ENCODE data around the gene MBD3L5.
"Not testable (repeated sequence)": the region's sequence is repeated elsewhere in the genome, so short reads cannot be mapped to it uniquely, and the experiment has no call there.

The MBD3L5 gene

GRCh38 chr19:7054635-7055368 lies 24.4 kb downstream of the MBD3L5 start:
- DNase-seq, result not testable (repeated sequence)

- DNase-seq, result not testable (repeated sequence)
Observed at GRCh38 chr19:7055679-7056078, 25.3 kb downstream of the MBD3L5 start.

- DNase-seq, result not testable (repeated sequence)
Observed at GRCh38 chr19:7056371-7056770, 26.0 kb downstream of the MBD3L5 start.

GRCh38 chr19:7058576-7058975 lies 28.2 kb downstream of the MBD3L5 start, which contains the start of gene MBD3L3:
TSS of gene MBD3L3 (minus strand) at chr19:7058676. CDS start at chr19:7058605, 71 bp downstream.
- not testable (repeated sequence) for DNase-seq

GRCh38 chr19:7059977-7060376 lies 29.6 kb downstream of the MBD3L5 start:
- not testable (repeated sequence) for DNase-seq

- no peak for DNase-seq
Observed at GRCh38 chr19:7063339-7063738, 33.0 kb downstream of the MBD3L5 start.

- DNase-seq, result no peak
Observed at GRCh38 chr19:7063764-7064418, 33.5 kb downstream of the MBD3L5 start.

GRCh38 chr19:7067122-7067521 lies 36.7 kb downstream of the MBD3L5 start:
- not testable (repeated sequence) for DNase-seq

GRCh38 chr19:7067716-7068115 lies 37.3 kb downstream of the MBD3L5 start:
- no peak for DNase-seq

GRCh38 chr19:7068599-7068998 lies 38.2 kb downstream of the MBD3L5 start:
- no peak for DNase-seq

- DNase-seq, result peak; percentile 46
Observed at GRCh38 chr19:7069042-7069903, 38.9 kb downstream of the MBD3L5 start, which contains the start of gene ZNF557. TSS of gene ZNF557 (plus strand) at chr19:7069703. CDS start at chr19:7075075, 5,372 bp downstream.

- DNase-seq, result no peak
Observed at GRCh38 chr19:7069904-7070226, 39.5 kb downstream of the MBD3L5 start.

- no peak for DNase-seq
Observed at GRCh38 chr19:7072541-7072940, 42.2 kb downstream of the MBD3L5 start.

- no peak for DNase-seq
Observed at GRCh38 chr19:7074705-7075282, 44.4 kb downstream of the MBD3L5 start.

GRCh38 chr19:7076151-7076550 lies 45.8 kb downstream of the MBD3L5 start:
- DNase-seq, result no peak

- DNase-seq, result no peak
Observed at GRCh38 chr19:7078008-7078407, 47.6 kb downstream of the MBD3L5 start.

Measured in NCI-H187 treated with DMSO at 0.1 percent for 48 hours (cell line).